Erythroblast (primary cell): ENCODE measurements around the gene INPPL1.

ENCODE experiments used
- GATA1 ChIP-seq: IDR thresholded peaks from 2 replicates; pipeline ENCODE4 v1.6.1; 2011; ENCODE audit warnings: low read depth, mild to moderate bottlenecking, control low read depth, low read length, moderate library complexity
- POLR2A ChIP-seq: IDR thresholded peaks from 2 replicates; pipeline ENCODE4 v1.6.1; 2011; ENCODE audit warnings: mild to moderate bottlenecking, low read length

GRCh38 chr11:72230764-72231365 lies 6.3 kb downstream of the INPPL1 start:
- no peak for TF ChIP-seq POLR2A
- TF ChIP-seq GATA1: no peak
